IMR-90 (cell line): Measurements from ENCODE around the gene SPATA16. TPM values are rescaled to one million over a fixed set of nuclear protein-coding genes. Genes with fewer than 3 reads are reported as not detected.

Experiments used
- ATAC-seq: fragments of 200-7000 bp; cut with Tn5 transposase; 2 replicates; pipeline ENCODE4 v1.9.1; 2020; ENCODE audit warnings: low read depth, mild to moderate bottlenecking, moderate library complexity
- BruUV-seq: library from RNA; stranded (reverse); fragments of 400-500 nt; replicated peaks from 2 replicates; lab custom pipeline; 2021; lab: Mats Ljungman, UMichigan
- CTCF ChIA-PET: fragments of 300-600 bp; formaldehyde crosslinking; extraction: SDS; loops from one replicate; lab custom pipeline; 2021; ENCODE audit warnings: antibody characterized with exemption; lab: Yijun Ruan, JAX
- POLR2A ChIA-PET: fragments of 300-600 bp; sonication (Branson Sonifier 250); formaldehyde crosslinking; loops from one replicate; lab custom pipeline; 2022; ENCODE audit warnings: antibody characterized with exemption; ENCODE audit not compliant: unreplicated experiment; lab: Charles Lee
- DNase-seq: peaks from one replicate; pipeline ENCODE4 v3.0.0; 2013
- H2AFZ ChIP-seq: replicated peaks from 2 replicates; pipeline ENCODE3; 2013; ENCODE audit warnings: low read length, mild to moderate bottlenecking; ENCODE audit not compliant: poor library complexity
- H2AK5ac ChIP-seq: 2 replicates; pipeline ENCODE4 v1.6.1; 2013; ENCODE audit warnings: low read depth, low read length, inconsistent platforms
- H2AK9ac ChIP-seq: replicated peaks from 2 replicates; pipeline ENCODE3; 2013; ENCODE audit warnings: mild to moderate bottlenecking, low read depth, low read length, moderate library complexity; ENCODE audit not compliant: poor library complexity
- H2BK120ac ChIP-seq: 2 replicates; pipeline ENCODE4 v1.6.1; 2013; ENCODE audit warnings: low read depth, low read length, inconsistent platforms
- H2BK15ac ChIP-seq: 3 replicates; pipeline ENCODE4 v1.6.1; 2013; ENCODE audit warnings: low read depth, low read length, inconsistent platforms
- H2BK20ac ChIP-seq: 2 replicates; pipeline ENCODE4 v1.6.1; 2013; ENCODE audit warnings: low read depth, mild to moderate bottlenecking, inconsistent platforms, low read length, moderate library complexity
- H2BK5ac ChIP-seq: 2 replicates; pipeline ENCODE4 v1.6.1; 2013; ENCODE audit warnings: mild to moderate bottlenecking, low read depth, low read length, inconsistent platforms; ENCODE audit not compliant: poor library complexity, severe bottlenecking
- H3K14ac ChIP-seq: replicated peaks from 2 replicates; pipeline ENCODE4 v1.6.1; 2013; ENCODE audit warnings: low read depth, low read length, inconsistent platforms
- H3K18ac ChIP-seq: 2 replicates; pipeline ENCODE4 v1.6.1; 2013; ENCODE audit warnings: low read depth, low read length, control low read depth
- H3K23ac ChIP-seq: 2 replicates; pipeline ENCODE4 v1.6.1; 2013; ENCODE audit warnings: low read depth, low read length, inconsistent platforms
- H3K27ac ChIP-seq: 2 replicates; pipeline ENCODE4 v1.5.1; 2013; ENCODE audit warnings: mild to moderate bottlenecking, control low read depth, low read length; ENCODE audit not compliant: insufficient read depth
- H3K27me3 ChIP-seq: 2 replicates; pipeline ENCODE4 v1.6.1; 2013; ENCODE audit warnings: low read length; ENCODE audit not compliant: control insufficient read depth, insufficient read depth
- H3K36me3 ChIP-seq: 2 replicates; pipeline ENCODE4 v1.6.1; 2013; ENCODE audit warnings: low read length, mixed read lengths; ENCODE audit not compliant: control insufficient read depth, insufficient read depth
- H3K4ac ChIP-seq: 2 replicates; pipeline ENCODE4 v1.6.1; 2013; ENCODE audit warnings: low read depth, low read length, inconsistent platforms
- H3K4me1 ChIP-seq: 2 replicates; pipeline ENCODE4 v1.6.1; 2013; ENCODE audit warnings: low read length, mixed read lengths; ENCODE audit not compliant: control insufficient read depth, insufficient read depth
- H3K4me2 ChIP-seq: 2 replicates; pipeline ENCODE4 v1.6.1; 2013; ENCODE audit warnings: low read depth, mild to moderate bottlenecking, control low read depth, low read length, moderate library complexity
- H3K4me3 ChIP-seq: 2 replicates; pipeline ENCODE4 v1.5.1; 2013; ENCODE audit warnings: low read depth, mild to moderate bottlenecking, control low read depth, low read length, moderate library complexity; ENCODE audit not compliant: insufficient read depth
- H3K56ac ChIP-seq: 2 replicates; pipeline ENCODE4 v1.6.1; 2013; ENCODE audit warnings: low read length, inconsistent platforms; ENCODE audit not compliant: insufficient read depth; ENCODE audit errors: extremely low read depth
- H3K79me1 ChIP-seq, 2 experiments: 2 replicates each; pipeline ENCODE4 v1.6.1; 2013; ENCODE audit warnings: low read length in 2 of 2, inconsistent platforms in 1 of 2, low read depth in 1 of 2
- H3K9ac ChIP-seq: 2 replicates; pipeline ENCODE4 v1.6.1; 2013; ENCODE audit warnings: low read depth, low read length, control low read depth
- H3K9me1 ChIP-seq: 2 replicates; pipeline ENCODE4 v1.6.1; 2013; ENCODE audit warnings: low read length, inconsistent platforms; ENCODE audit not compliant: insufficient read depth
- H3K9me3 ChIP-seq: 2 replicates; pipeline ENCODE4 v1.6.1; 2013; ENCODE audit warnings: low read length; ENCODE audit not compliant: control insufficient read depth, insufficient read depth
- H4K20me1 ChIP-seq: 2 replicates; pipeline ENCODE4 v1.6.1; 2013; ENCODE audit warnings: low read length, inconsistent platforms; ENCODE audit not compliant: insufficient read depth
- H4K5ac ChIP-seq: 2 replicates; pipeline ENCODE4 v1.6.1; 2013; ENCODE audit warnings: mild to moderate bottlenecking, low read depth, low read length, control low read depth
- H4K8ac ChIP-seq, 2 experiments: 2 replicates each; pipeline ENCODE4 v1.6.1; 2013; ENCODE audit warnings: low read depth in 2 of 2, low read length in 2 of 2, control low read depth in 1 of 2, inconsistent platforms in 1 of 2
- H4K91ac ChIP-seq: 2 replicates; pipeline ENCODE4 v1.6.1; 2013; ENCODE audit warnings: low read depth, low read length, inconsistent platforms; ENCODE audit not compliant: insufficient read depth
- NFE2L2 ChIP-seq: fragments of 150-350 bp; IDR thresholded peaks from 2 replicates; pipeline ENCODE4 v1.6.1; 2016; ENCODE audit warnings: low read depth, mild to moderate bottlenecking, low read length
- RCOR1 ChIP-seq: IDR thresholded peaks from 2 replicates; pipeline ENCODE4 v1.6.1; 2012; ENCODE audit warnings: mild to moderate bottlenecking, low read length, improper control_type of control experiment; ENCODE audit not compliant: insufficient replicate concordance
- WGBS, 2 experiments: methylation state at CpG; one replicate each; pipeline versions ENCODE4 v1.1.5 to v1.1.7; 2013; ENCODE audit warnings: missing lambda C conversion rate in 2 of 2; ENCODE audit not compliant: insufficient read length in 1 of 2; ENCODE audit errors: extremely low coverage in 2 of 2; 5-methylcytosine and 5-hydroxymethylcytosine counted together
- dilution Hi-C: fragments of 300-500 bp; cut with HindIII; formaldehyde crosslinking; loops from one replicate; pipeline ENCODE4 v1.14.3; 2018; ENCODE audit warnings: low sequenced_read_pairs; ENCODE audit not compliant: unreplicated experiment
- in situ Hi-C: fragments of 300-500 bp; cut with MboI; formaldehyde crosslinking; loops from 3 replicates; pipeline ENCODE4 v1.14.3; 2019; ENCODE audit warnings: low sequenced_read_pairs, inconsistent platforms, mixed read lengths
- intact Hi-C: fragments of 100-400 bp; cut with micrococcal nuclease; formaldehyde crosslinking; loops from 2 replicates; pipeline ENCODE4 v1.10.0; 2022
- polyA plus RNA-seq, 3 experiments: library from polyadenylated mRNA; depleted of rRNA; stranded (reverse); fragments of >200 nt; gene quantifications; 2 replicates each; pipeline ENCODE4 v1.2.3, GENCODE V29; 2012; ENCODE audit warnings: low replicate concordance in 1 of 3
- total RNA-seq: library from RNA; depleted of rRNA; stranded (reverse); fragments of >200 nt; gene quantifications from 2 replicates; pipeline ENCODE4 v1.2.3, GENCODE V29; 2012

Gene SPATA16
- total and polyA plus RNA-seq, 2 of the 4 experiments (the other 2 are of a cell fraction), result not detected

DNA sequence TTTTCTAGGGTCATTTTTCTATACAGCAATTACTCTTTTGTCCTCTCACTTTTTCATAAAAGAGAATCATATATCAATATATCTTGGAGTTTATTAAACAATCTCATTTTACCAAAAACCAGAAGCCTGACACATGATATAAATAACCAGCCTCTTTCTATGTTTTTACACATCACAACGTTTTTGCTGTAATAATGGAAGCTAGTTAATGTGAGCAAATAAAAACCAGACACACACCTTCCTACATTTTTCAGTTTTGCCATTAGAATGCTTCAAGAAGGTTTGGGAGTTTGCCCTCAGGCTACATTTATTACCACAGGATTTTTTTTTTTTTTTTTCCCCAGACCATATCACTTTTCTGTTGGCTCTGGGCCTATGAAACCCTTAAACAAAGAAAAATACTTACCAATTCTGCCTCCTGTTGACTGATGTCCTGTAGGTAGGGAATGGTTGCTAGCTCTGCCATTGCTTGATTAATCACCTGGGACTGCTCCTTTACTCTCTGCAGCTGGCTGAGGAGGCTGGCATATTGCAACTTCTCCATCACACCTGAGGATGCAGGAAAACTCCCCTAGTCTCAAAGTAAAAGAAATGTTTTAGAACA is 225.0 kb downstream of the SPATA16 start:
- TF ChIP-seq NFE2L2 (no peak), RCOR1 (no peak)
- H2BK15ac ChIP-seq, result no peak overlapping the region
- in situ Hi-C loops (no loop called here), dilution Hi-C loops (no loop called here), intact Hi-C loops (no loop called here)
- ChIA-PET POLR2A (no interaction called here), CTCF (interaction anchor here (0.6 to 0.7 kb wide), 2 partner anchors 146 to 608 kb away, joined by 5 to 16 read pairs; no protein-coding TSS in a partner anchor)
- H2BK20ac ChIP-seq, result no peak overlapping the region
- H3K27me3 ChIP-seq, result no peaks in the 10 kb centered on the region
- H4K20me1 ChIP-seq, result no peaks in the 10 kb centered on the region
- H2AK5ac ChIP-seq, result no peak overlapping the region
- DNase-seq, result no peak
- no peak overlapping the region for H3K27ac ChIP-seq
- no peak overlapping the region for H4K8ac ChIP-seq
- no peak overlapping the region for H3K4ac ChIP-seq
- H3K4me1 ChIP-seq, result no peaks in the 10 kb centered on the region
- no peak overlapping the region for H2BK5ac ChIP-seq
- ATAC-seq, result no peak
- H2AK9ac ChIP-seq, result no peak overlapping the region
- no peak overlapping the region for H4K91ac ChIP-seq
- no peak overlapping the region for H3K56ac ChIP-seq
- no peak overlapping the region for H2AFZ ChIP-seq
- H3K9me3 ChIP-seq, result no peaks in the 10 kb centered on the region
- no peaks in the 10 kb centered on the region for H3K9me1 ChIP-seq
- H3K4me3 ChIP-seq, result no peak overlapping the region
- no peak overlapping the region for H3K4me2 ChIP-seq
- no peaks in the 10 kb centered on the region for H3K36me3 ChIP-seq
- H3K23ac ChIP-seq, result no peak overlapping the region
- H4K5ac ChIP-seq, result no peak overlapping the region
- H3K79me1 ChIP-seq, result no peaks in the 10 kb centered on the region
- WGBS, 2 experiments, result no CpG with 5 or more reads among the region's 1 CpG
- BruUV-seq, result no TSS peak
- no peak overlapping the region for H3K18ac ChIP-seq
- no peak overlapping the region for H3K9ac ChIP-seq
- no peak overlapping the region for H3K14ac ChIP-seq
- H2BK120ac ChIP-seq, result no peak overlapping the region
